SK-N-MC (cell line): ENCODE results near the gene CDKAL1.

Experiments used
- DNase-seq: peaks from one replicate; pipeline ENCODE4 v3.0.0-alpha.2; 2011; ENCODE audit warnings: low read depth, low spot score
- H3K27ac ChIP-seq: fragments of 200-600 bp; sonication (generic); 2 replicates; pipeline ENCODE4 v1.5.1; 2016; ENCODE audit warnings: mixed run types
- H3K36me3 ChIP-seq: fragments of 200-600 bp; sonication (generic); 2 replicates; pipeline ENCODE4 v1.6.1; 2017; ENCODE audit warnings: antibody characterized with exemption, low read length, mixed read lengths; ENCODE audit not compliant: insufficient read depth
- H3K4me3 ChIP-seq: fragments of 200-600 bp; sonication (generic); 2 replicates; pipeline ENCODE4 v1.5.1; 2016
- H3K9ac ChIP-seq: fragments of 200-600 bp; sonication (generic); 2 replicates; pipeline ENCODE4 v1.8.0; 2017; ENCODE audit warnings: mixed run types, mixed read lengths; ENCODE audit not compliant: insufficient read length
- H3K9me3 ChIP-seq: fragments of 200-600 bp; sonication (generic); 2 replicates; pipeline ENCODE4 v1.6.1; 2017; ENCODE audit warnings: low read depth, mild to moderate bottlenecking, antibody characterized with exemption, low read length, moderate library complexity, mixed read lengths
- EZH2 ChIP-seq: fragments of 200-600 bp; sonication (generic); IDR thresholded peaks from one replicate; pipeline ENCODE4 v1.6.1; 2017; ENCODE audit warnings: antibody characterized with exemption
- FOXP2 ChIP-seq: optimal IDR thresholded peaks from 2 replicates; pipeline ENCODE3; 2011; ENCODE audit warnings: mild to moderate bottlenecking, moderate library complexity; ENCODE audit not compliant: insufficient read depth; ENCODE audit errors: extremely low read length, control extremely low read depth
- POLR2AphosphoS5 ChIP-seq: IDR thresholded peaks from 2 replicates; pipeline ENCODE4 v1.6.1; 2012; ENCODE audit warnings: mild to moderate bottlenecking, low read depth, low read length, borderline replicate concordance

CDKAL1 gene

DNA sequence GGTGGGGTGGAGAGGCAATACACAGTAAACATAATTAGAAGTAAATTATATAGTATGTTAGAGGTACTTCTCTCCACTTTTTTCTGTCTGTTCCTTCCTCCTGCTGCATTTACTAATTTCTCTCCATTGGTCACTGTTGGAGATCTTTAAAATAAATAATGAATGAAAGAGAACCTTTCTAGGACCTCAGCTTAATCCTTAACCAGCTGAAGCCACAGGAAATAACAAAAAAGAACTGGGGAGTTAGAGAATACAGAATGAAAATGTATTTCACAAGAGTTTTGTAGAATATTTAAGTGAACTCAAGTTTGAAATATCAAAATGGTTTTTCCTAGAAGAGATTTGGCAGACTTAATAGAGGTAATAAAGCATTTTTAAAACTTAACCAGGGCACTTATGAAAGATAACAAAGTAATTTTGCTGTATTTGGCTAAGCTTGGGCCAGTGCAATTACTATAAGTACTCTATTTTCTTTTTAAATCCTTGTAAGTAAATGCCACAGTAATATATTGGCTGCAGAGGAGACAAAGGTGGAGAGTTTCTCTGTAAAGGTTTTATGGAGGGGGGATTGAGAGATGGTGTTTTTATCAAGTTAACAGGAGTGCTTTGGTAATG lies 405.0 kb downstream of the CDKAL1 start:
- Histone ChIP-seq H3K4me3 (no peak overlapping the region), H3K9ac (no peak overlapping the region), H3K36me3 (no peaks in the 10 kb centered on the region), H3K9me3 (no peaks in the 10 kb centered on the region), H3K27ac (0 out of 2 replicates have a peak overlapping the region, but pooled peaks have one; percentile 16)
- TF ChIP-seq EZH2 (no peak), FOXP2 (no peak), POLR2AphosphoS5 (no peak)
- no peak for DNase-seq

DNA sequence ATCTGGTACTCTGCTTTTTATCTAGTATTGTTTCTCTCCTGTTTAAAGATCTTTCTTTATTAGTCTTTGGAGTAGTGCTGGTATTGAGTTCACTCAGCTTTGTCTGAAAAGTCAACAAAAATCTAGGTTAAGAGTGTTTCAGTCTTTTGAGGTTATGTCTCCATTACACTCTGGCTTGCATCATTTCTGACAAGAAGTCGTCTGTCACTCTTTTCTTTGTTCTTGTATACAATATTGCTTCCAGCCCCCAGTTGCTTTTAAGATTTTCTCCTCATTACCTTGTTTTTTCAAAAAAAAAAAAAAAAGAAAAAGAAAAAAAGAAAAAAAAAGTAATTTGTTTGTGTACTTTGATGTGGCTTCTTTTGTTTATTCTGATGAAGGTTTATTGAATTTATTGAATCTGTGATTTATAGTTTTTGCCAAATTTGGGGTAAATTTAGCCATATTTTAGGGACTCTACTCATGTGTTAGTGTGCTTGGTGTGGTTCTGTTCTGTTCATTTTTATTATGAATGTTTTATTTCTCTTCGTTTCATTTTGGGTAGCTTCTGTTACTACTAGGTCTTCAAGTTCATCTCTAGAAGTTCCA lies 408.9 kb downstream of the CDKAL1 start:
- TF ChIP-seq POLR2AphosphoS5 (no peak), FOXP2 (no peak), EZH2 (no peak)
- no peak overlapping the region for H3K9ac ChIP-seq
- no peak overlapping the region for H3K27ac ChIP-seq
- no peak for DNase-seq
- no peaks in the 10 kb centered on the region for H3K36me3 ChIP-seq
- H3K9me3 ChIP-seq = no peaks in the 10 kb centered on the region
- no peak overlapping the region for H3K4me3 ChIP-seq

DNA sequence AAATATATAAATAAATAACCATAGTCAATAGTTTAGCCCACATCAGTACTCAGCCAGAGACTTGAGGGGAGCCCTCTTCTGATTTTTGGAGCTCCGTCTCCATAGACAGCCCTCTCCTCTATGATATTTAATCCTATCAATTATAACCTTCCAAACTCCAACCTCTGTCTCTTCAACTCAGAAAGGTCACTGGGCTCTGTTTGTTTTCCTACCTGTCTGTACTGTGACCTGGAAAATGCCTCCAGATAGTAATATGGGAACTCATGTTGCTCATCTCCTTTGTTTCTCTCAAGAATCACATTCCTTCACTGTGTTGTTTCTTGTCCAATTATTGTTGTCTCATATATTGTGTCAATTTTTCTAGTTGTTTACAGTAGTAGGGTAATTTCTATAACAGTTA lies 409.7 kb downstream of the CDKAL1 start:
- Histone ChIP-seq H3K27ac (no peak overlapping the region), H3K9ac (no peak overlapping the region), H3K4me3 (no peak overlapping the region), H3K36me3 (no peaks in the 10 kb centered on the region), H3K9me3 (no peaks in the 10 kb centered on the region)
- TF ChIP-seq FOXP2 (no peak), POLR2AphosphoS5 (no peak), EZH2 (no peak)
- no peak for DNase-seq

DNA sequence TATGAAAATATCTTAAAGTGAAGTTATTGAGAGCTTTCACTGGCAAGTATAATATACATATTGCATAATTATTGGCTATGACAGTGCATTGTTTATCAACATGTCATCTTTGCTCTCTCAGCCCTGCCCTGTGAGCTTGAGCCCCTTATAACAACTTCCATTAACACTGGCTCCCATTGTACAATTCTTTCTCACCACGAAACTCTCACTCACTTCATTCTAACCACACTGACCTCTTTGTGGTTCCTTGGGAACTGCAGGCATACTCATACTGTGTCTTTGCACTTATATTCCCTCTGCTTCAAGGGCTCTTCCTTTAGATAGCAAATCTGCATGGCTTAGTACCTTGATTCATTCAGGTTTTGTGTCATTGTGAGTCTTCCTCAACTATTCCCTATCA lies 411.8 kb downstream of the CDKAL1 start:
- Histone ChIP-seq H3K9ac (no peak overlapping the region), H3K36me3 (no peaks in the 10 kb centered on the region), H3K9me3 (no peaks in the 10 kb centered on the region), H3K4me3 (no peak overlapping the region), H3K27ac (no peak overlapping the region)
- TF ChIP-seq FOXP2 (no peak), EZH2 (no peak), POLR2AphosphoS5 (no peak)
- DNase-seq = no peak

DNA sequence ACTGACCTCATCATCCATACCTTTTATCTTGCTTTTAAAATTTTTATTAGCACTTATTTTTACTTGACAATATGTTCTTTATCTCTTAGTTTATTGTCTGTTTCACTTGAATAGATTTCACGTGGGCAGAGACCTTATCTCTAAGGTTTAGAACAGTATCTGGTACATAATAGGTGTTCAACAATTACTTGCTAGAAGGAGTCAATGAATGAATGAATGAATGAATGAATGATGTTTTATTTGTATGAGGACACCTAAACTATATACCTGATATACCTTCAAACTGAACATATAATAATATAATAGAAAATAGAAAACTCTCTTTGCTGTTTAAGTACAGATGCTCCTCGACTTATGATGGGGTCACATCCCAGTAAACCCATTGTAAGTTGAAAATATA lies 412.6 kb downstream of the CDKAL1 start:
- TF ChIP-seq POLR2AphosphoS5 = no peak
- no peak for TF ChIP-seq EZH2
- TF ChIP-seq FOXP2 = no peak
- Histone ChIP-seq H3K9ac (no peak overlapping the region), H3K36me3 (no peaks in the 10 kb centered on the region), H3K9me3 (no peaks in the 10 kb centered on the region), H3K27ac (no peak overlapping the region), H3K4me3 (no peak overlapping the region)
- DNase-seq = no peak

DNA sequence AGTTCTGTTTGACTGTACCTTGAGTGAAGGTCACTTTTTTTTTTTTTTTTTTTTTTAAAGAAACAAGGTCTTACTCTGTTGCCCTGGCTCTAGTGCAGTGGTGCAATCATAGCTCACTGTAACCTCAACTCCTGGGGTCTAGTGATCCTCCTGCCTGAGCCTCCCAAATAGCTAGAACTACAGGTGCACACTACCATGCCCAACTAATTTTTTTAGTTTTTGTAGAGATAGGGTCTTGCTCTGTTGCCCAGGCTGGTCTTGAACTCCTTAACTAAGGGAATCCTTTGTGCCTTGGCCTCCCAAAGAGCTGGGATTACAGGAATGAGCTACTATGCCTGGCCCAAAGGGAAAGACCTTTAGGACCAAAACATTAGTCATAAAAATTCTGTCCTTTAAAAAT lies 413.7 kb downstream of the CDKAL1 start:
- H3K9ac ChIP-seq = no peak overlapping the region
- no peaks in the 10 kb centered on the region for H3K9me3 ChIP-seq
- TF ChIP-seq POLR2AphosphoS5 (no peak), EZH2 (no peak), FOXP2 (no peak)
- no peak for DNase-seq
- no peak overlapping the region for H3K4me3 ChIP-seq
- no peaks in the 10 kb centered on the region for H3K36me3 ChIP-seq
- no peak overlapping the region for H3K27ac ChIP-seq

DNA sequence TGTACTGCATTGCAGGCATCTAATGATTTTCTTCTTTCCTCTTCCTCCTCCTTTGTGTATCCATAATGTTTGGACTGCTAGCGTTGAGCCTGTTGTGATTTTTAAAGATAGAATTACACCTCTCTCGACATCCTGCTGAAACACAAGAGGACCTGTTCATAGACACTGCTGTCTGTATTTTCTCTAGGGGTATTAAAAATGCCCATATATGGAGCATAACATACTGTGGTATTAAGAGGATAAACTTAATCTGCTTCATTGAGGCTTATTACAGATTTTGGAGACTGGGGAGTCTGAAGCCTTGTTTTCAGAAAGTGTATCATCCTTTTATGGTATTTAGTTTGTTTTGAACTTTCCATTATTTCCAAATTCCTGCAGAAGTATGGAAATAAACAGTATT lies 414.3 kb downstream of the CDKAL1 start:
- no peak overlapping the region for H3K27ac ChIP-seq
- H3K36me3 ChIP-seq = no peaks in the 10 kb centered on the region
- TF ChIP-seq FOXP2 = no peak
- TF ChIP-seq POLR2AphosphoS5 = no peak
- no peak for DNase-seq
- no peak overlapping the region for H3K9ac ChIP-seq
- no peak overlapping the region for H3K4me3 ChIP-seq
- H3K9me3 ChIP-seq = no peaks in the 10 kb centered on the region

DNA sequence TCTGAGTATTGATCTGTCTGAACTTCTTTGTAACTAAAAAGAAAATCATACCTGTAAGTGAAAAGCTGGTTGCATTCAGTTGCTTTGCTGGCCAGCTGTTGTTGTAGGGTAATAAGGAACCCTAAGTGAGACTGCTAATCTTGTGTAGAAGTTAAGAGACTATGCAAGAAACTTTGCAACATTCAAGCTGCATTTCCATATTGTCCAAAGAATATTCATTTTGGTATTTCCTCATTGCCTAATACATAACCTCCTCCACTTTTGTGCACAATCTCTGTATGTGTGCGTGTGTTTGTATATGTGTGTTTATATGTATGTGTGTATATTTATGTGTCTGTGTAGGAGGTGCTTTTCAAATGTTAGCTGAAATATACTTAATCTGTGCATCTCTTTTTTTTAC lies 414.9 kb downstream of the CDKAL1 start:
- H3K4me3 ChIP-seq = no peak overlapping the region
- no peak overlapping the region for H3K9ac ChIP-seq
- no peak for DNase-seq
- H3K36me3 ChIP-seq = no peaks in the 10 kb centered on the region
- H3K27ac ChIP-seq = no peak overlapping the region
- H3K9me3 ChIP-seq = no peaks in the 10 kb centered on the region
- TF ChIP-seq EZH2 = no peak
- no peak for TF ChIP-seq FOXP2
- TF ChIP-seq POLR2AphosphoS5 = no peak
